ENCODE measurements around the gene FANCE. TPM values are rescaled to one million over a fixed set of nuclear protein-coding genes. Genes with fewer than 3 reads are reported as not detected.
A peak's percentile ranks its signal among the peaks of the same experiment; 100 is the strongest.

FANCE gene
- total RNA-seq, 1 experiment from 2014 or later: 6.9 TPM

DNA sequence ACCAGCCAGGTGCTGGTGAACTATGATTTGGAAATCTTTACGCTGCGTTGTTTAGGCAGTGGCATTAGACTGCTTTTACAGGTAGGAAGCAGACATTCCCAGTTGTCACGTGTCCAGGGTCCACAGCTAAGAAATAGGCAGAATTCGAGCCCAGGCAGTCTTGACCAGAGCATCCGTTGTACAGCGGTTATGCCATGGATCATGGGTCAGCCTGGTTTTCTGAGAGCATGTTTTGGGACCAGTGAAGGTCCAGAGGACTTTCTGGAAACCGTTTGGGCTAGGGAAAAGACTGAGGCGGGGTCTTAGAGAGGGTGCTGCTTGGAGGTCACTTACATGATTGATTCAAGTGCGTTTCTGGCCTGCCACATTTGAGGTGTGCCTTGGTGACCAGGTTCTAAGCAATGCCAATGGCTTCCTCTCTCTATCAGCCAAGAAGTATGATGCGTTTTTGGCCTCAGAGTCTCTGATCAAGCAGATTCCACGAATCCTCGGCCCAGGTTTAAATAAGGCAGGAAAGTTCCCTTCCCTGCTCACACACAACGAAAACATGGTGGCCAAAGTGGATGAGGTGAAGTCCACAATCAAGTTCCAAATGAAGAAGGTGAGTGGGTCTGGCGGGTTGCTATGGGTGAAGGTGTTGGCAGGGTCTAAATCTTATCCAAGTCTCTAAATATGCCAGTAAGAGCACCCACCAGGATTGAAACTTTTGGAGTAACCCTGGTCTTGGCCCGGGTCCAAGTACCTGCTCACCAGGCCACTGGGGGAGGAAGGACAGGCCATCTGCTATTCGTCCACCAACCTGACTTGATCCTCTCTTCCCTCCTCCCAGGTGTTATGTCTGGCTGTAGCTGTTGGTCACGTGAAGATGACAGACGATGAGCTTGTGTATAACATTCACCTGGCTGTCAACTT is 17.9 kb downstream of the FANCE start:
- POLR2A ChIA-PET (ENCODE audit: unreplicated experiment): interaction anchor here (0.7 kb wide), 1 partner anchor 17 kb away, joined by 3 read pairs; no protein-coding TSS in a partner anchor
- intact Hi-C loops (cut with micrococcal nuclease; ENCODE audit: unreplicated experiment): loop anchor here (2.0 to 10.0 kb wide), 4 partner anchors 15 to 265 kb away; partner anchors contain the start of genes ARMC12 and TEAD3
- Histone ChIP-seq H3K27ac (peak overlapping the region; percentile 96), H3K4me3 (peak overlapping the region; percentile 94), H3K27me3 (ENCODE audit: insufficient read depth, low read depth) (no peaks in the 10 kb centered on the region), H3K9me3 (ENCODE audit: insufficient read depth, low read depth) (no peaks in the 10 kb centered on the region), H4K20me1 (ENCODE audit: insufficient read depth) (peaks cover 54% of the 10 kb centered on the region), H3K9me2 (ENCODE audit: insufficient read depth) (no peaks in the 10 kb centered on the region), H3F3A (ENCODE audit: insufficient read depth, low read depth) (peaks cover 61% of the 10 kb centered on the region), H3K36me3 (ENCODE audit: low read depth) (peaks cover 40% of the 10 kb centered on the region), H2AFZ (no peak overlapping the region), H3K79me2 (ENCODE audit: low read depth) (peaks cover 42% of the 10 kb centered on the region), H3K4me1 (replicated peaks; ENCODE audit: insufficient read depth) (peaks cover 28% of the 10 kb centered on the region), H3K4me2 (peak overlapping the region; percentile 95)
- TF ChIP-seq, protein P1, sequence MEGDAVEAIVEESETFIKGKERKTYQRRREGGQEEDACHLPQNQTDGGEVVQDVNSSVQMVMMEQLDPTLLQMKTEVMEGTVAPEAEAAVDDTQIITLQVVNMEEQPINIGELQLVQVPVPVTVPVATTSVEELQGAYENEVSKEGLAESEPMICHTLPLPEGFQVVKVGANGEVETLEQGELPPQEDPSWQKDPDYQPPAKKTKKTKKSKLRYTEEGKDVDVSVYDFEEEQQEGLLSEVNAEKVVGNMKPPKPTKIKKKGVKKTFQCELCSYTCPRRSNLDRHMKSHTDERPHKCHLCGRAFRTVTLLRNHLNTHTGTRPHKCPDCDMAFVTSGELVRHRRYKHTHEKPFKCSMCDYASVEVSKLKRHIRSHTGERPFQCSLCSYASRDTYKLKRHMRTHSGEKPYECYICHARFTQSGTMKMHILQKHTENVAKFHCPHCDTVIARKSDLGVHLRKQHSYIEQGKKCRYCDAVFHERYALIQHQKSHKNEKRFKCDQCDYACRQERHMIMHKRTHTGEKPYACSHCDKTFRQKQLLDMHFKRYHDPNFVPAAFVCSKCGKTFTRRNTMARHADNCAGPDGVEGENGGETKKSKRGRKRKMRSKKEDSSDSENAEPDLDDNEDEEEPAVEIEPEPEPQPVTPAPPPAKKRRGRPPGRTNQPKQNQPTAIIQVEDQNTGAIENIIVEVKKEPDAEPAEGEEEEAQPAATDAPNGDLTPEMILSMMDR (conservative IDR thresholded peaks at IDR 0.05): no peak
- TF ChIP-seq EZH2 (IDR thresholded peaks at IDR 0.05; ENCODE audit: low read depth): no peak
- CTCF ChIA-PET: interaction anchor here (1.0 kb wide), 1 partner anchor 18 kb away, joined by 4 read pairs; the partner anchor contains the start of gene FANCE
- peak in 1 of 2 experiments; percentile 49 for DNase-seq
- TSS peak; percentile 7 for BruUV-seq (replicated peaks)

DNA sequence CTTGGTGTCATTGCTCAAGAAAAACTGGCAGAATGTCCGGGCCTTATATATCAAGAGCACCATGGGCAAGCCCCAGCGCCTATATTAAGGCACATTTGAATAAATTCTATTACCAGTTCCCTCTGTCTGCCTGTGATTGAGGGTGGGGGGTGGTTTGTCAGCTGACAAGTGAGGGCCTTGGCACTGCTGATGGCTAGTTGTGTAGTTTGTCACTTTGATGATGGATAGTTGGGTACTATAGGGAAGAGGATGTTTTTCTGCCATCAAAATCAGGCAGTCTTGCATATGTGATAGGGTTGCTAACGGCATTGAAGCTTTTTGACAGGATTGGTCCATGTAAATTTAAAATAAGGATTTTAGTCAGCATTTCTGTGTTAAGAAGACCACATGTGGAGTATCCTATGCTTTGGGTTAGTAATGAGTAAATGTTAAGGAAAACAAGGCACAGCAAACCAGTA is 18.6 kb downstream of the FANCE start:
- peak overlapping the region; percentile 94 for H3K4me3 ChIP-seq
- peaks cover 54% of the 10 kb centered on the region for H4K20me1 ChIP-seq (ENCODE audit: insufficient read depth)
- H3K9me2 ChIP-seq (ENCODE audit: insufficient read depth): no peaks in the 10 kb centered on the region
- intact Hi-C loops (cut with micrococcal nuclease; ENCODE audit: unreplicated experiment): loop anchor here (2.0 kb wide), 1 partner anchor 26 kb away; the partner anchor contains the start of gene TEAD3
- no peak for TF ChIP-seq EZH2 (IDR thresholded peaks at IDR 0.05; ENCODE audit: low read depth)
- TF ChIP-seq, protein P1 (conservative IDR thresholded peaks at IDR 0.05): no peak
- H3K4me2 ChIP-seq: peak overlapping the region; percentile 95
- no peaks in the 10 kb centered on the region for H3K27me3 ChIP-seq (ENCODE audit: insufficient read depth, low read depth)
- peak overlapping the region; percentile 96 for H3K27ac ChIP-seq
- H3K9me3 ChIP-seq (ENCODE audit: insufficient read depth, low read depth): no peaks in the 10 kb centered on the region
- BruUV-seq (replicated peaks): no TSS peak
- peaks cover 42% of the 10 kb centered on the region for H3K79me2 ChIP-seq (ENCODE audit: low read depth)
- peaks cover 28% of the 10 kb centered on the region for H3K4me1 ChIP-seq (replicated peaks; ENCODE audit: insufficient read depth)
- POLR2A ChIA-PET (ENCODE audit: unreplicated experiment): interaction anchor here (0.6 to 0.7 kb wide), 6 partner anchors 16 to 156 kb away, joined by 3 to 7 read pairs (median 4); no protein-coding TSS in a partner anchor
- H2AFZ ChIP-seq: no peak overlapping the region
- DNase-seq: peak in 1 of 2 experiments; percentile 47
- H3K36me3 ChIP-seq (ENCODE audit: low read depth): peaks cover 40% of the 10 kb centered on the region
- H3F3A ChIP-seq (ENCODE audit: insufficient read depth, low read depth): peaks cover 61% of the 10 kb centered on the region
- CTCF ChIA-PET: interaction anchor here (0.6 kb wide), 1 partner anchor 129 kb away, joined by 4 read pairs; no protein-coding TSS in a partner anchor

DNA sequence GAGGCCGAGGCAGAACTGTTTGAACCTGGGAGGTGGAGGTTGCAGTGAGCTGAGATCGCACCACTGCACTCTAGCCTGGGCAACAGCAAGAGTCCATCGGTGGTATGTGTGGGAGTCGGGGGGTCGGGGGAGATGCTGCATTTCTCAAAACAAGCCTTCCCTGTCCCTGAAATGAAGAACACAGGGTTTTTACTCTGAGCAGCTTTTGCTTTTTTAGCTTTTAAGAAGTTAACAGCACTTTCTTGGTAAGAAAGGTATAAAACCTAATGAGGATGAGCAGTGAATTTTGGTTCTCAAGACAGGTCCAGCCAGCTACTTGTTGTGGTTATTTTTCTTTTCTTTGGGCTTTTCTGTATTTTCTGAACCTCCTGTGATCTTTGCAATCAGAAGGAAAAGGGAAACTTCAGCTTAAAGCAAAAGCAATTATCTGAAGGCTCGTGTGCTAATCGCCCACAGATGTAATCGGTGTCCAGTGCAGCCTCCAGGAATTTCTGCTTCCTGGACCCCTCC is 19.8 kb downstream of the FANCE start:
- no peaks in the 10 kb centered on the region for H3K9me2 ChIP-seq (ENCODE audit: insufficient read depth)
- H3K27me3 ChIP-seq (ENCODE audit: insufficient read depth, low read depth): no peaks in the 10 kb centered on the region
- BruUV-seq (replicated peaks): no TSS peak
- H3F3A ChIP-seq (ENCODE audit: insufficient read depth, low read depth): peaks cover 66% of the 10 kb centered on the region
- H3K79me2 ChIP-seq (ENCODE audit: low read depth): peaks cover 42% of the 10 kb centered on the region
- H2AFZ ChIP-seq: no peak overlapping the region
- no peaks in the 10 kb centered on the region for H3K9me3 ChIP-seq (ENCODE audit: insufficient read depth, low read depth)
- intact Hi-C loops (cut with micrococcal nuclease; ENCODE audit: unreplicated experiment): loop anchor here (2.0 kb wide), 1 partner anchor 25 kb away; the partner anchor contains the start of gene TEAD3
- peaks cover 40% of the 10 kb centered on the region for H3K36me3 ChIP-seq (ENCODE audit: low read depth)
- peak overlapping the region; percentile 4; the same call in 1 of the 2 replicates for H3K4me3 ChIP-seq
- peaks cover 28% of the 10 kb centered on the region for H3K4me1 ChIP-seq (replicated peaks; ENCODE audit: insufficient read depth)
- POLR2A ChIA-PET (ENCODE audit: unreplicated experiment): interaction anchor here (0.5 to 0.6 kb wide), 4 partner anchors 14 to 260 kb away, joined by 3 to 5 read pairs (median 4); no protein-coding TSS in a partner anchor
- H3K4me2 ChIP-seq: peak overlapping the region; percentile 95; the same call in 1 of the 2 replicates
- TF ChIP-seq, protein P1 (conservative IDR thresholded peaks at IDR 0.05): no peak
- no peak for TF ChIP-seq EZH2 (IDR thresholded peaks at IDR 0.05; ENCODE audit: low read depth)
- H4K20me1 ChIP-seq (ENCODE audit: insufficient read depth): peaks cover 54% of the 10 kb centered on the region
- no peak for DNase-seq
- H3K27ac ChIP-seq: peak overlapping the region; percentile 29
- CTCF ChIA-PET: interaction anchor here (0.5 kb wide), 1 partner anchor 154 kb away, joined by 3 read pairs; no protein-coding TSS in a partner anchor
